ENCODE data around the gene LHFPL3. TPM values are rescaled to one million over a fixed set of nuclear protein-coding genes. Genes with fewer than 3 reads are reported as not detected.

Gene LHFPL3
- total RNA-seq, 1 donor from 2014 or later: not detected

DNA sequence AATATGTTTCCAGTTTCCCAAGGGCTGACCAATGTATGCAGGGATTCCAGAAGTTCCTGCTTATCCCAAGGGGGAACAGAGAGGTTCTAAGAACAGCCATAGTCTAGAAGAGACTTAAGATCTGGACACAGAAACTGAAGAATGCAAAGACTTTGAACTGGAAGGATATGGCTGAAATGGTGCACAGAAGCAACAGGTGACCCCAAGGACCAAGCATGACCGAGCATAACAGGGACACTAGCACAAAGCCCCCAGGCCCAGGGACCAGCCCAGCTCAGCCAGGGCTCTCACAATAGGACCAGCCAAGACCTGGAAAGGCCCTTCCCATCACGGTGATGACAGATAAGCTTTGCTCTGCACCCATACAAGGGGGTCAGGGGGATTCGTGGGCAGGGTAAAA, 472.6 kb downstream of the LHFPL3 start:
- no peak for ATAC-seq

DNA sequence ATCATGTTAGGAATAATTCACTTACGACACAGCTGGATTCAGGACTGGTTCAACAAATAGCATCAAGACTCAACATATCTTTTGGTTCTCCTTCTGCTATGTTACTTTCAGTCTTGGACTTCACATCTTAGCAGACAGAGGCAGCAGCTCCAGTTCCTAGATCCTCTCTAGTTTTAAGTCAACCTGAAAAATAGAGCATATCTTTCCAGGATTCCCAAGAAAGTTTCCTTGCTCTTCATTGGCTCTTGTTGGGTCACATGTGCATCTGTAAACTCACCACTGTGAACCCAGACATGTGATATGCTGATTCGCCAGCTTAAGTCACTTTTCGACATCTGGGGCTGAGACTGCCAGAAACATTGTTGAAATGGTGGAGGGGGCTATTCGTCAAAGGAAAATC, 475.5 kb downstream of the LHFPL3 start:
- ATAC-seq: no peak

DNA sequence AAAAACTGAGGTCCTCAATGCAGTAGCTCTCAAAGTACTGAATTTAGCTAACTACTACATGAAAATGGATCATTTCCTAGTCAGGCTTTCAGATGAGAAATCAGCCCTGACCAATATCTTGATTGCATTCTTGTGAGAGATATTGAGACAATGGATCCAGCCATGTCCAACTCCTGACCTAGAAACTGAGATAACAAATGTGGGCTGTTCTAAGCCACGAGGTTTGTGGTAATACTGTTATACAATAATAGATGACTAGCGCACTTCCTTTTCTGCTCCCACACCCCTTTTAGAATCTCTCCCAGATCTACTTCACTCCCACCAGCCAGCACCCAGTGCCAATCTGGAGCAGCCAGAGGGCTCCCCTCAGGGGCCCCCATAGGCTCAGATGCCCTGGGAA, 476.3 kb downstream of the LHFPL3 start:
- no peak for ATAC-seq

DNA sequence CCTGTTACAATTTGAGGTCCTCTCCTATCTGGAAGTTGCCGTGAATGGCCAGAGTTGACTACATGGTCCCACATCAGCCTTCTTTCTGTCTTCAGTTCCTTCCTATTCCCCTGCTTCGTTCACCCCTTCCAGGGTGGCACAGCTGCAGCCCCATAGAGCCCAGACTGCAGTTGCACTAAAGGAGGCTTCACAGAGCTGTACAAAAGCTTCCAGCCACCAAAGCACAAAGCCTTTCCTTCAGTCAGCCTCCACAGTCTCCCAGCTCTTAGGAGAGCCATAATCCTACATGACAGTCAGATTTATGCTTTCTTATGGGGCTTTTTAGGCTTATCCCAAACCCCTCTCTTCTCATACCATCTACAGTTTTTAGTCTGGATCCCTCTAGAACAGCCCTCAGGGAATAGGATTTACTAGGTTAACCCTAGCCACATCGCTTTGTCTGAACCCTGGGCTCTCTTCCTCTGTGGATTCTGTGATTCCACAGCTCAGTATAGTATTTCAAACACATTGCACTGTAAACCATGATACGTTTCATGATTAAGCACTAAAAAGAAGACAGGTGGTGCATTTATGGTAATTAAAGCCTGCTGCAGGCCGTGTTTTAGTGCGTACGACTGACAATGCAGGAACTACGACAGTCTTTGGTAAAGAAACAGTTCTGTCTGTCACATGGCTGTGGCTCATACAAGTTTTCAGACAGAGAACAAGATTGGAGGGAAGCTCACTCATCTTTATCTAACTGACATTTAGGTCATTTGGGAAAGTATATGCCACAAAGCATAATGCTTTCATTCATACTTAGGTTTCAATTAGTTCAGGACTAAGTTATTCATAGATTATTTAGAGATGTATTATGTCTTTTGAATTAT, 477.3 kb downstream of the LHFPL3 start:
- ATAC-seq: no peak

DNA sequence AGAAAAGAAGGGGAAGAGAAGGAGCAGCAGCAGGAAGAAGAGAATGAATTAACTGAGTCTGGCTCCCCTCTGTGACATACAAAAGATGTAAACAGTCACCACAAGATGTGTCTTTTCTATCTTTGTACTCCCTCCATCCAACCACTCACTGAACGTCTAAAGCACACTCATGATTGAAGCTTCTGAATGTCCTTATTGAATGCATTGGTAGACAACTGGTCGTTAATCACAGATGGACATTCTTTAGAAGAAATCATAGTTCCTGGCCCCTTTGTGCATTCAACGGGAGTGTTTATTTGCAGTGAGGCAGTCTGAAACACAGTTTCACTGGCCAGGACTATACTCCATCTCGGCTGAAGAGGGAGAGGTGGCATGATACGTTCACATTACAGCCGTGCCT, 479.3 kb downstream of the LHFPL3 start:
- no peak for ATAC-seq

DNA sequence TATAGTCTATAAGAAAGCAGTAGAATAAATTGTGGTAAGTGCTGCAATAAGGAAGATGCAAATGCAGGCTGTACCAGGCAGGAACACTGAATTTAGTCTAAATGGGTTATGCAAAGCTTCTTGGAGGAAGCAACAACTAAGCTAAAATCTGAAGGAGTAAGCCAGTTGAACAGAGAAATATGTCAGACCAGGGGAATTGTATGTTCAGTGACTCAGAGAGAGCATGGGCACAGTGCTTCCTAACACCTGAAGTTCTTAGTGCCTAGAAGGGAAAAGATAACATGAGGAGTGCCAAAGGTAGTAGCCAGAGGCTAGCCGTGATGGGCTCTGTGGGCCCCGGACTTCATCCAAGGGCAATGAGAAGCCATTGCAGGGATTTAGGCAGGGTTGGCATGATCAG, 481.5 kb downstream of the LHFPL3 start:
- ATAC-seq: no peak

DNA sequence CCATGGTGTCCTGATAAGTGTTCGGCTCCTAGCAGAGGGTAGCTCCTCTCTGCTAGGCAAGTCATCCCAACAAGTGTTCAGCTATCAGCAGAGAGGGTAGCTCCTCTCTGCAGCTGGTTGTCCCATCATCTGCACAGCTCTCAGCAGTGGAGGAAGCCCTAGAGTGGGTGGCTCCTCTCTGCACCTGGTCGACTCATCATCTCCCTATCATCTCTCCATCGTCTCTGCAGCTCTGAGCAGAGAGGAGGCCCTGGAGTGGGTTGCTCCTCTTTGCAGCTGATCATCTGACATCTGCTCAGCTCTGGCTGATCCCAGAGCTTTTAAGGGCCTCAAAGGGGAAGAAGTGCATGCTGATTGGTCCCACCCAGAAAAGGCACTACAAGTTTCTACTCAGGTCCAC, 485.7 kb downstream of the LHFPL3 start:
- no peak for ATAC-seq

DNA sequence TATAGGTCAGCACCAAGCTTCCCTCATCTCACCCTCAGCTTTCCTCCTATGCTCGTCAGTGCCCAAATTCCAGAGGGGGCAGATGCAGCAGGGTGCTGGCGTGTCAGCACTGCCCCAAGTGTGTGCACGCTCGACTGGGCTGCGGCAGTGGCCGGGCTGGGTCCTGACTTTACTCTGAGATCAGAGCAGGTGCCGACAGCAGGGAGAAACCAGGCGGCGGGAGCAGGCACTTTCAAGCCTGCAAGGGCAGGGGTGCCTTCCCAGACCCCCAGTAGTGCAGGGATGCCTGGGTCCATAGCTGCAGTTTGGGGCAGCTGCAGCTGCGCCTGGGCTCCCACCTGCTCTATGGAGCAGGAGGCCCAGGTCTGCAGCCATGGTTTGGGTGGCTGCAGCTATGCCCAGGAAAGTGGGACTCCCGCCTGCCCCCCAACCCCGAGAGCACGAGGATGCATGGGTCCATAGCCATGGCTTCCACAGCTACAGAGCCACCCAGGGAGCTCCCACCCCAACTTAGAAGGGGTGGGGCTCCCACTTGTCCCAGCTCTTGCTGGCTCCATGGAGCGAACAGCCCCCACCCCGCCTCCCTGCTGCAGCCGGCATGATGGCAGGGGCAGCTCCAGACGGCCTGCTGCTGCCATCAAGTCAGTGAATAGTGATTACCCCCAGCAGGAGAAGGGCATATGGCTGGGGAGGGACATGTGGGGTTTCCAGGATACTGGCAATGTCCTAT, 486.4 kb downstream of the LHFPL3 start:
- ATAC-seq: no peak

DNA sequence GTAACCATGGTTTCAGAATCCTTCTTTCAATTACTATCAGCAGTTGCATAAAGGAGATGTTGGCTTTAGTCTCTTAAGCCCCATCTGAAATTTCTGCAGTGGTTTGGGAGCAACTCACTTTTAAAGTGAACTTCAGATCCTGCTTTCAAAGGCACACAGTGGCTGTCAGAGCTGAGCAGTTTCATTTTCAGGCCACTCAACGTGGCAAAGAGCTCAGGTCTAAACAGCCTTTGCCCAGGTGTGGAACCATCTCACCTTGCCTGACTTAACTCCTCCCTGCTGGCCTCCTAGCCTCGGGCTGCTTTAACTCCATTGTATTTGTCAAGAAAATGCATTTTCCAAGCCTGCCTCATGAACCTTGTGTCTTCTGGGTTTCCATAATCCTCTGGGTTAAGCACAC, 488.1 kb downstream of the LHFPL3 start:
- no peak for ATAC-seq

DNA sequence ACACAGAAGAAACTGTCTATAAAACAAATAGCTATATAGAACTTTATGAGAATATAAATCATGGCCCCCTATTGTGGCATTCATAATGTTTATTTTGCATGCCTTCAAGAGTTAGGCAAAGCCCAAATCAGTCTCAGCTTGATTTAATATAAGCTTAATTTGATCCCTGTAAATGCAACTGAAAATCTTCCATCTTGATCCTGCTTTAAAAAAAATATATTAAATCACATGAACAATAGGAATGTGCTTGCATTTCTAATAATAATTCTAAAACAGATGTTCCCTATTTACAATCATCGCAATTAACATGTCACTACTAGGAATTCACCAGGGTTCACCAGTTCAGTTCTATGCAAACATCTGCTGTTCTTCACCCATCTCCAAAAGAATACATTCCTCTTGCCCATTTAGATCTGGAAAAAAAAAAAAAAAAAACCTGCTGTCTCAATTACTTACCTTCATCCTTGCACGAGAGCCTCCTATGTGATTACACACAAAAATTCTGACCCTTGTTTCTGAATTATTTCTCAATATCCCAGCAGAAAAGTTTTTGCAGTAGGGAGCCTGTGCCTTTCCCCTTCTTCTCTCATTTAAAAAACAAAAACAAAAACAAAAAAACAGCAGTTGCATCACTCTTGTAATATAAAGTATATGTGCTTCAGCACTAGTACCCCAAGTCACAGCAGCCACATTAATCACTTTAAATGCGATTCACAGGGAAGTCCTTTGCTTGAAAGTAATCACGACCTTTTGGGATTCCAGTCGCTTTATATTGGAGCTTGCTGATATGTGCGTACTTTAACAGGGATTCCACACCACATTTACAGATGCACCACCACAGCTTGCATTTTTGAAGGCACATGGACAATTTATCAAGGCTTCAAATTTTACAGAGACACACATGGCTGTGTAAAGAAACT, 490.8 kb downstream of the LHFPL3 start:
- no peak for ATAC-seq

DNA sequence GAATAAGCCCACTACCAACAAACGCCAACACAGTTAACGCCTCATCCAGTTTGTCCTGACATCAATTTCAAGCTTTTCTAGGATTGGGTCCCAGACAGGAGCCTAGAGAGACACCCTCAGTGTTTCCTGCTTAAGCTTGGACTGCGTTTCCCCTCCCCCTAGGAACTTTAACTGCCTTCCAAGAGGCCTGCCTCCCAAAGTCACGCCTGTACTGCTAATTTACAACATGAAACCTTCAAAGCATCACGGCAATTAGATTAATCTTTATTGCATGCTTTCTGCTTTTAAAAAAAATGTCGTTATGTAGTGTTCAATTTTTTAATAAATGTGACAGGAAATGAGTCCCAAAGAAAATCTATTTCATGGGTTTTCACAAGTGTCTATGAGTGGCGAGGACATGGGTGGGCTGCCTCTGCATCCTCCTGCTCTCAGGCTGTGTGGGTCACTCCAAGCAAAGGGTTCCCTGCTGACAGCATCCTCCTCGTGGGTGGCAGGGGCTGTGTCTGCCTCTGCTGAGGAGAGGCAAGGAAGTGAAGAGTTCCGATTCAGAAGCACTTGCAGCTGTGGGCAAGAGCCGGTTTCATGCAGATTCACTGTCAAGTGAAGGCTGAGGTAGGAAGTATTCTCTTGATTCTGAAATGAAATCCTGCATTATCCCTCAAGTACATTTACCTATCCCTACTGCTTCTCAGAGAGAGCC, 492.6 kb downstream of the LHFPL3 start:
- no peak for ATAC-seq

DNA sequence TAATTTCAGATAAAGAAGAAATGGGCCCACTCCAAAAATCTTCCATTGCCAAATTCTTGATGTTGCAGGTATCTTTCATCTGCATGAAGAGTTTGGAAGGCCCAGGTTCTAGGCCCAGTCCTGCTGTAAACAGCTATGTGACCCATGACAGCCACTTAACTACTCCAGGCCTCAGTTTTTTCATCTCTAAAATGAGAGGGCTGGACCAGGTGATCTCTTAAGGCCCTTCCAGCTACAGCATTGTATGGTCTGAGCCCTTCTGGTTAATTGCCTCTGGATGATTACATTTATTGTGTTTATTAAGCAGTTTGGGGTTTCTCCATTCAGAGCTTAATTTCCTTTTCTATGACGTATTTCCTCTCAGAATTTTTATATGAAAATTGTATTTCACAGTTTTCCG, 494.8 kb downstream of the LHFPL3 start:
- no peak for ATAC-seq

DNA sequence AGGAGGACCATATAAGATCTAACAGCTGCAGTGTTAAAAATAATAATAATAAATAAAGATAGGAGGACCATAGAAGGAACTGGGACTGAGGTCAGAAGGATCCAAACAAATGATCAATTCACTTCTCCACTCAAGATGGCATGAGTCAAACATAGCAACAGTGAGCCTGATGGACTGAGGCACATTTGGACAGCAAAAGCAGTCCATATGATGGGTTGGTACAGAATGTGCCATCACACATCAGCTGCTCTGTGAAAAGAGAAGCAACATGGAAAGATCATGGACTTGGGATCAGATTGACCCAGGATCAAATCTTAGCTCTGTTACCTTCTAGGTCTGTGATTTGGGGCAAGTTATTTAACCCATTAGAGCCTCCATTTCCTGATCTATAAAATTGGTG, 496.7 kb downstream of the LHFPL3 start:
- ATAC-seq: no peak

DNA sequence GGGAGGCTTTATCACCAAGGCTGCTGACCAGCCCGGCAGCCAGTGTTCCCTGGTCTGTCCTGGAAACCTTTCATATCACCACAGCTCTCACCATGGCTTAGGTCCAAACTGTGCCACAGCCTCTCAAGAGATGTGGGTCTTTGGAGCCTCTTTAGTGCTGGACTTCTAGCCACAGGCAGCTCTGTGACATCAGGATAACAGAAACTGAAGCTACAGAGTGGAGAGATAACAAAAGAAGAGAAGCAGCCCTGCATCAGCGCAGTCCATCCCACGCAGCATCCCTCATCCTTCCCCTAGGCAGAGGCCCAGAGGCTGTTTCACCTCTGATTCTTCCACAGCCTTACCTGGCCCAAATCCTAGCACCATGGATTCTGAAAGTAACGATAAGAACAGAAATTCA, 497.7 kb downstream of the LHFPL3 start:
- ATAC-seq: no peak

DNA sequence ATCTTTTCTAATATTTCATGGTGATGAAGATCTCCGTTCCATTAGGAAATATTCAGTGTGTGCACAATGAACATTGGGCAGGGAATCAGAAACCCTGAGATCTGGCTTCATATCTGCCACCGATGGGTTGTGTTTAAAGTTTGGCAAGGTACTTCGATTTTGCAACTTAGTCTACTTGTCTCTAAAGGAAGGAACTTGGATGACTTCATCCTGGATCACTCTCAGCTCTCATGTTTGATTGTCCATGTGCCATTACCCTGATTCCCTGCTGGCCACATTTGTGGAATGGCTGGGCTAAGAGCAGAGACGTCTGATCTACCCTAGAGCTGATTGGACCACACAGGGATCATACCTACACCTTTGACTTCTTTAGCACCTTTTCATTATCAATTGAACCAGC, 508.6 kb downstream of the LHFPL3 start:
- ATAC-seq: no peak

DNA sequence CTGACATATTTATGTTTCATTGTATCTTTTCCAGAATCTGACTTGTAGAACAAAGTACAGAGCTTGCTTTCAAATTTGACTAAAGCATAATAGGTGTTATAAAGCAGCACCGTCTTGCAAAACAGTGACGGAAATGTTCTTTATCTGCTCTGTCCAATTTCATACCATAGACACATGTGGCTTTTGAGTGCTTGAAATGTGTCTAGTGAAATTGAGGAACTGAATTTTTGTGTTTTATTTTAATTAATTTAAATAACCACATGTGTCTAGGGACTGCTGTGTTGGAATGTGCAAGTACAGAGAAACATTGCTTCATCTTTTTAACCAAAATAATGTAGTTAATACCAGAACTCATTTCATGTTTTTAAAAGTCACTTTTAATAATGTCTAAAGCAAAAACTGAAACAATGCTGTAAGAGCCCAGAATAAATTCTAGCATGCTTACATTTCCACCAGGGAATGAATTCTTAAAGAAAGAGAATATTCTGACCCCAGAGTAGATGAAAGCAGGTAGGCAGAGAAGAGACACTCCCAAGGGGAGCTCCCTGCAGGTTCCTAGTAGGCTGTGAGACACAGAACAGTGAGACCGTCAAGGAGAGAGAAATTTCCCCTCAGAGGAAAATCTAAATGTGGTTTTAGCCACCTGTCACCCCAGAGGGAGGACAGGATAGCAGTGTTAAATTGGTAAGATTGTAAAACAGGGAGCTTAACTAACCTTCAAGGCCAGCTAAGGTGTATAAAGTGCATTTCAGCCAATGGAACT, 510.3 kb downstream of the LHFPL3 start:
- no peak for ATAC-seq

DNA sequence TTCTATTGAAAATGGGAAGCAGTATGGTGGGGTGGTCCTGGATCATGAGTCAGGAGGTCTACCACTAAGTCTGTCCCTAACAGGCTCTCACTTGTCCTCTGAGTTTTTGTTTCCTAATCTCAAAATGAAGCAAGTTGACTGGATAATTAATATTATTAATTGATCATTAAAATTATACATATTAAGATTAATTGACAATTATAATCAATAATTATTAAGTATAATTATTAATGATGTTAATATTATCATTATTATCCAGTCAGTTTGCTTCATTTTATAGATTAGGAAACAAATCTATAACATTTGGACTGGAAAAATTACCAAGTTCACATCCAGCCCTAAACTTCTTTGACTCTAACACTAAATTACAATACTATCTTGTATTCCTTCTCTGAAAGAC, 511.4 kb downstream of the LHFPL3 start:
- ATAC-seq: no peak

DNA sequence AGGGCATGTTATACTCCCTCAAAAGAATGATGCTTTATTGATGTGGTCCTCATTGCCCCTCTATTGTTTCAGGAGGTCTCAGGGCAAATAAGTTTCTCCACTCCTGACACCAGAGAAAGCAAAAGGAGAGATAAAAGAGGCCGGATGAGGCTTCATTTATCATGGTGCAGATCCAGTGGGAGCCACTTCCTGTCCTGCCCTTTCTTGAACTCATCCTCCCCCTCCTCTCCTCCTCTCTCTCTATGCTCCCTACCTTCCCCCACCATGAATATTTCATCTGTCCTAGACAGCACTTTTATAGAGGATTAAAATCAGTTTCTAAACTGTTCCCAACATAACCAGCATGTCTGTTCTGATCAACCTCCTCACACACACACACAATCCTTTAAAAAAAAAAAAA, 513.4 kb downstream of the LHFPL3 start:
- no peak for ATAC-seq

DNA sequence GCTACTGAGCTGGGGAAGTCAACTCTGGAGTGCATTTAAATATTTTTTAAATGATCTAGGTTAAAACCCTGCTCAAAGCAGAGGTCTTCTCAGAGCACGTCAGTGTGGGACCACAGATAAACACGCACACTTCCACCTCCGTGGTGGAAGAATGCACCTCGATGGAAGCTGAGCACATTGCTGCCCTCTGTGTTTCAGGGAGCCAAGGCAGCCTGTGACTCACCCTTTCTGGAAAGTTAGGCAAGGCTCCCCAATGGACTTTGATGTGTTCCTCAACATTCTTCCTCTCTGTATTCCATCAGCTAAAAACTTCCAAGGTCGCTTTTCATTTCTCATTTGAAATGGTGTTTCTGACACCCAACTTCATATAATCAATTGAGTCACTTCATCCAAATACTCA, 514.8 kb downstream of the LHFPL3 start:
- no peak for ATAC-seq

DNA sequence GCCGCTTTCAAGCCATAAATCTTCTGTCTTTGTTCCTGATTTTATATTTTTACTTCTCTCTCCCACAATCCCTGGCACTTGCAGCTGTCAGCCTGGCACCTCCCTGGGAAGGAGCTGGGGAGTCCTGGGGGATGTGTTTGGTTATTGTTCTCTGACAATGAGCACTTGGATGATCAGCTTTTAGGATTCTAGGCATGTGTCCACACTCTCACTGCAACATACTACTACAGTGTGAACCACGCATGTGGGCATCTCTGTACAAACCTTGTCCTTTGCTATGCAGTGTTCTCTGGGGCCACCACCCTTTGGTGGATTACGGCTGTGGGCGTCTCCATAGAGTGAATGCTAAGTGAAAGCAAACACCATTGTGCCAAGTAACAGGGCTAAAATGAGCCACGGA, 517.2 kb downstream of the LHFPL3 start:
- no peak for ATAC-seq

DNA sequence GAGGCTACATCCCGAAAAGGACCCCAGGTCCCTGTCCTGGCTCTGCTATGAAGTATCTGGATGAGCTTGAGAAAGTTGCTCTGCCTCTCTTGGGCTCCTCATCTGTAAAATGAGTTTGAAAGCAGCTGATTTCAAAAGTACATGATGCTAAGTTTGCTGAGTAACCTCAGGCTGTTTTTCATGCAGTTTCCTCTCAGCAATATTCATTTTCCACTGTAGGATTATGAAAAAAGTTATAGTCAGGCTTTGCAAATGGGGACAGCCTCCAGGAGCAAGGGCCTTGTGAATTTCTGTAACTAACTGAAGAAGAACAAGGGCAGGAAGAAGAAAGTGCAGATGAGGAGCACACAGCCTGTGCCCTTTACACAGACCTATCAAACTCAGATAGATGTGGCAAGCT, 518.3 kb downstream of the LHFPL3 start:
- ATAC-seq: no peak
